K562 (cell line): ENCODE results near the gene IQCK. TPM values are rescaled to one million over a fixed set of nuclear protein-coding genes. Genes with fewer than 3 reads are reported as not detected.

Experiments
- ATF3 ChIP-seq, 2 experiments: fragments of 450-650 bp in 1 of 2; sonication (generic) in 1 of 2; formaldehyde crosslinking in 1 of 2; IDR thresholded peaks in 1 of 2; conservative IDR thresholded peaks in 1 of 2; 2 replicates each; pipeline versions ENCODE4 v1.6.1 to v1.8.1; 2016 to 2023; ENCODE audit warnings: mild to moderate bottlenecking in 2 of 2, moderate library complexity in 2 of 2, inconsistent platforms in 1 of 2, missing genetic modification reagents in 1 of 2
- BRF1 ChIP-seq: IDR thresholded peaks from 3 replicates; pipeline ENCODE4 v1.6.1; 2011; ENCODE audit warnings: borderline replicate concordance, mild to moderate bottlenecking; ENCODE audit not compliant: insufficient read length; ENCODE audit errors: extremely low read depth
- CBX2 ChIP-seq: fragments of 200-600 bp; sonication (generic); IDR thresholded peaks from one replicate; pipeline ENCODE4 v1.6.1; 2012; ENCODE audit warnings: mild to moderate bottlenecking, low read length, inconsistent platforms; ENCODE audit not compliant: insufficient read depth, poor library complexity, severe bottlenecking
- CC2D1A ChIP-seq: fragments of 450-650 bp; IDR thresholded peaks from 2 replicates; pipeline ENCODE4 v1.6.1; 2017; ENCODE audit warnings: mild to moderate bottlenecking
- CTCFL ChIP-seq: IDR thresholded peaks from 2 replicates; pipeline ENCODE4 v1.6.1; 2011; ENCODE audit warnings: borderline replicate concordance, low read depth, mild to moderate bottlenecking, moderate library complexity, low read length; ENCODE audit not compliant: insufficient read depth, poor library complexity, severe bottlenecking
- GMEB1 ChIP-seq: fragments of 250-450 bp; sonication (Bioruptor Pico); IDR thresholded peaks from 2 replicates; pipeline ENCODE4 v1.4.0; 2020; ENCODE audit warnings: mild to moderate bottlenecking
- HDAC1 ChIP-seq, 2 experiments: fragments of 450-650 bp; IDR thresholded peaks; 2 replicates each; pipeline ENCODE4 v1.6.1; 2016 to 2017; ENCODE audit warnings: inconsistent platforms in 1 of 2, mild to moderate bottlenecking in 1 of 2, moderate library complexity in 1 of 2
- HDAC3 ChIP-seq: fragments of 450-650 bp; IDR thresholded peaks from 2 replicates; pipeline ENCODE4 v1.6.1; 2018; ENCODE audit warnings: borderline replicate concordance, mild to moderate bottlenecking, moderate library complexity; ENCODE audit not compliant: partially characterized antibody
- JUNB ChIP-seq: fragments of 450-650 bp; formaldehyde crosslinking; conservative IDR thresholded peaks from 2 replicates; pipeline ENCODE4 v1.4.0; 2020; ENCODE audit warnings: mild to moderate bottlenecking
- MAFG ChIP-seq: fragments of 450-650 bp; conservative IDR thresholded peaks from 2 replicates; pipeline ENCODE4 v1.6.1; 2016; ENCODE audit warnings: missing genetic modification characterization, missing compliant biosample characterization
- MBD1 ChIP-seq: fragments of 250-450 bp; sonication (Bioruptor Pico); IDR thresholded peaks from 2 replicates; pipeline ENCODE4 v1.8.0; 2022; ENCODE audit warnings: inconsistent platforms
- MCM5 ChIP-seq: fragments of 450-650 bp; IDR thresholded peaks from 2 replicates; pipeline ENCODE4 v1.6.1; 2016; ENCODE audit warnings: low read depth
- MTA1 ChIP-seq: fragments of 450-650 bp; IDR thresholded peaks from 2 replicates; pipeline ENCODE4 v1.6.1; 2017; ENCODE audit warnings: borderline replicate concordance
- NFYB ChIP-seq: IDR thresholded peaks from 2 replicates; pipeline ENCODE4 v1.6.1; 2011; ENCODE audit warnings: mild to moderate bottlenecking, moderate library complexity; ENCODE audit not compliant: insufficient read length; ENCODE audit errors: extremely low read depth
- PRDM10 ChIP-seq: fragments of 450-650 bp; IDR thresholded peaks from 2 replicates; pipeline ENCODE4 v1.6.1; 2018; ENCODE audit not compliant: partially characterized antibody
- SP1 ChIP-seq: sonication (generic); formaldehyde crosslinking; IDR thresholded peaks from 2 replicates; pipeline ENCODE4 v1.8.1; 2022; ENCODE audit warnings: mild to moderate bottlenecking, missing genetic modification reagents
- ZNF232 ChIP-seq: sonication (generic); formaldehyde crosslinking; IDR thresholded peaks from 2 replicates; pipeline ENCODE4 v1.8.0; 2022; ENCODE audit warnings: mild to moderate bottlenecking, missing genetic modification reagents
- ZNF24 ChIP-seq: fragments of 450-650 bp; IDR thresholded peaks from 2 replicates; pipeline ENCODE4 v1.6.1; 2016
- ZNF717 ChIP-seq: fragments of 250-450 bp; sonication (Bioruptor Pico); IDR thresholded peaks from 2 replicates; pipeline ENCODE4 v1.5.0; 2021
- polyA plus RNA-seq, 8 experiments: library from polyadenylated mRNA; depleted of rRNA in 4 of 8; stranded (reverse) in 5 of 8; unstranded in 3 of 8; fragments of >200 nt; fragmentation: Nextera tagmentation in 2 of 8; fragmentation: Illumina TruSeq in 1 of 8; extraction: Ambion mirVana in 2 of 8; extraction: Trizol in 1 of 8; gene quantifications; 2 replicates each; pipeline versions ENCODE4 v1.2.1 to v1.2.3, GENCODE V29; 2011 to 2014; ENCODE audit warnings: inconsistent platforms in 1 of 8, missing spikeins in 1 of 8
- total RNA-seq, 7 experiments: library from RNA; depleted of rRNA in 6 of 7; stranded (reverse); fragments of >200 nt in 6 of 7; fragmentation: Illumina TruSeq in 2 of 7; extraction: Trizol in 2 of 7; gene quantifications; 2 replicates each; pipeline versions ENCODE4 v1.2.1 to v1.2.3, GENCODE V29; 2011 to 2021; ENCODE audit warnings: low replicate concordance in 1 of 7

Gene IQCK
- total and polyA plus RNA-seq, 9 of the 15 experiments (the other 6 are each of a cell fraction or from before 2014, with no cell fraction given): 5.2 to 12.2 (median 7.3) TPM

GRCh38 chr16:19696328-19696727 is 21.7 kb upstream of the IQCK start (continued):
- TF ChIP-seq HDAC3 (no peak), BRF1 (no peak), CTCFL (no peak), SP1 (no peak), MAFG (no peak), ZNF717 (no peak), ZNF232 (CRISPR knock-in tag) (no peak), CBX2 (no peak), MTA1 (no peak), CC2D1A (no peak), ATF3 (IDR thresholded peaks at IDR 0.05) (no peak), ATF3 (CRISPR knock-in tag; conservative IDR thresholded peaks at IDR 0.05) (no peak), MBD1 (CRISPR knock-in tag) (no peak), JUNB (CRISPR knock-in tag) (no peak), HDAC1 (IDR thresholded peaks at IDR 0.05) (peak in 1 of 2 experiments; percentile 59; a peak in 1 of 4 replicates), NFYB (no peak), PRDM10 (no peak), MCM5 (no peak), GMEB1 (no peak), ZNF24 (no peak)
